Measurements from ENCODE around the gene PSMG3. TPM values are rescaled to one million over a fixed set of nuclear protein-coding genes. Genes with fewer than 3 reads are reported as not detected.

PSMG3 gene
- total RNA-seq, 1 donor from 2014 or later: 31.1 TPM

- TF ChIP-seq EZH2 (IDR thresholded peaks at IDR 0.05) (no peak), CTCF (IDR thresholded peaks at IDR 0.05) (no peak), EZH2phosphoT487 (IDR thresholded peaks at IDR 0.05) (no peak)
- no peak overlapping the region for H3K27ac Mint-ChIP-seq
- H3K36me3 Mint-ChIP-seq: no peaks in the 10 kb centered on the region
- Histone ChIP-seq H2AFZ (replicated peaks) (no peak overlapping the region), H4K20me1 (ENCODE audit: low read depth) (no peaks in the 10 kb centered on the region), H3K4me3 (no peak overlapping the region), H3K9ac (no peak overlapping the region), H3K9me3 (ENCODE audit: low read depth) (no peaks in the 10 kb centered on the region), H3K79me2 (ENCODE audit: low read depth) (no peaks in the 10 kb centered on the region), H3K4me1 (no peaks in the 10 kb centered on the region), H3K36me3 (no peaks in the 10 kb centered on the region), H3K27me3 (no peaks in the 10 kb centered on the region), H3K4me2 (no peak overlapping the region), H3F3A (ENCODE audit: low read depth) (peaks cover 5% of the 10 kb centered on the region), H3K27ac (no peak overlapping the region)
- H3K4me3 Mint-ChIP-seq: no peak overlapping the region
- H3K9me3 Mint-ChIP-seq: no peaks in the 10 kb centered on the region
- no peak for DNase-seq (ENCODE audit: low spot score)
- H3K4me1 Mint-ChIP-seq: peaks cover 7% of the 10 kb centered on the region
- H3K27me3 Mint-ChIP-seq (ENCODE audit: insufficient read depth, low read depth): no peaks in the 10 kb centered on the region
These were observed 8.5 kb downstream of the PSMG3 start for GRCh38 chr7:1561036-1561940.

- H3K4me1 ChIP-seq: no peaks in the 10 kb centered on the region
- Mint-ChIP-seq H3K4me3 (no peak overlapping the region), H3K4me1 (peaks cover 7% of the 10 kb centered on the region), H3K36me3 (no peaks in the 10 kb centered on the region), H3K27me3 (ENCODE audit: insufficient read depth, low read depth) (no peaks in the 10 kb centered on the region), H3K9me3 (no peaks in the 10 kb centered on the region), H3K27ac (no peak overlapping the region)
- no peak overlapping the region for H3K9ac ChIP-seq
- H2AFZ ChIP-seq (replicated peaks): no peak overlapping the region
- H3K9me3 ChIP-seq (ENCODE audit: low read depth): no peaks in the 10 kb centered on the region
- no peak overlapping the region for H3K4me3 ChIP-seq
- DNase-seq (ENCODE audit: low spot score): no peak
- TF ChIP-seq EZH2 (IDR thresholded peaks at IDR 0.05) (no peak), CTCF (IDR thresholded peaks at IDR 0.05) (no peak), EZH2phosphoT487 (IDR thresholded peaks at IDR 0.05) (no peak)
- no peak overlapping the region for H3K4me2 ChIP-seq
- H3K27me3 ChIP-seq: no peaks in the 10 kb centered on the region
- H3K27ac ChIP-seq: no peak overlapping the region
- no peaks in the 10 kb centered on the region for H3F3A ChIP-seq (ENCODE audit: low read depth)
- no peaks in the 10 kb centered on the region for H4K20me1 ChIP-seq (ENCODE audit: low read depth)
- no peaks in the 10 kb centered on the region for H3K36me3 ChIP-seq
- no peaks in the 10 kb centered on the region for H3K79me2 ChIP-seq (ENCODE audit: low read depth)
These were observed 9.2 kb downstream of the PSMG3 start for GRCh38 chr7:1560620-1561031.

- no peaks in the 10 kb centered on the region for H4K20me1 ChIP-seq (ENCODE audit: low read depth)
- no peaks in the 10 kb centered on the region for H3K9me3 ChIP-seq (ENCODE audit: low read depth)
- H3K36me3 Mint-ChIP-seq: no peaks in the 10 kb centered on the region
- H3K4me1 Mint-ChIP-seq: peaks cover 7% of the 10 kb centered on the region
- H3K27me3 Mint-ChIP-seq (ENCODE audit: insufficient read depth, low read depth): no peaks in the 10 kb centered on the region
- TF ChIP-seq EZH2 (IDR thresholded peaks at IDR 0.05) (no peak), EZH2phosphoT487 (IDR thresholded peaks at IDR 0.05) (no peak), CTCF (IDR thresholded peaks at IDR 0.05) (no peak)
- H3K4me2 ChIP-seq: no peak overlapping the region
- H3K79me2 ChIP-seq (ENCODE audit: low read depth): no peaks in the 10 kb centered on the region
- no peak overlapping the region for H2AFZ ChIP-seq (replicated peaks)
- H3K27ac ChIP-seq: no peak overlapping the region
- no peak overlapping the region for H3K4me3 Mint-ChIP-seq
- H3K27me3 ChIP-seq: no peaks in the 10 kb centered on the region
- H3K27ac Mint-ChIP-seq: peak overlapping the region; percentile 46
- H3K9me3 Mint-ChIP-seq: no peaks in the 10 kb centered on the region
- no peak overlapping the region for H3K9ac ChIP-seq
- no peak for DNase-seq (ENCODE audit: low spot score)
- no peaks in the 10 kb centered on the region for H3K36me3 ChIP-seq
- no peaks in the 10 kb centered on the region for H3F3A ChIP-seq (ENCODE audit: low read depth)
- no peak overlapping the region for H3K4me3 ChIP-seq
- H3K4me1 ChIP-seq: peaks cover 5% of the 10 kb centered on the region
These were observed 9.9 kb downstream of the PSMG3 start for GRCh38 chr7:1559626-1560590.

Data from neural progenitor cell (in vitro differentiated cells).